HS-5 (cell line): Measurements from ENCODE around the gene TMEM248.
"Not testable (repeated sequence)": the region's sequence is repeated elsewhere in the genome, so short reads cannot be mapped to it uniquely, and the experiment has no call there.

ENCODE experiments used
- DNase-seq: peaks from one replicate; pipeline ENCODE4 v3.0.0-alpha.2; 2012; ENCODE audit warnings: low read depth

Gene TMEM248

GRCh38 chr7:66950763-66951162 is 29.7 kb downstream of the TMEM248 start:
- no peak for DNase-seq

GRCh38 chr7:66952343-66953043 is 31.5 kb downstream of the TMEM248 start:
- DNase-seq: peak; percentile 48

GRCh38 chr7:66953044-66953427 is 32.0 kb downstream of the TMEM248 start:
- no peak for DNase-seq

GRCh38 chr7:66957595-66958290 is 36.7 kb downstream of the TMEM248 start:
- no peak for DNase-seq

GRCh38 chr7:66958538-66959350 is 37.7 kb downstream of the TMEM248 start:
- no peak for DNase-seq

GRCh38 chr7:66960192-66960591 is 39.2 kb downstream of the TMEM248 start:
- no peak for DNase-seq

- no peak for DNase-seq
Observed at GRCh38 chr7:66961096-66961495, 40.1 kb downstream of the TMEM248 start.

GRCh38 chr7:66964411-66964810 is 43.4 kb downstream of the TMEM248 start:
- DNase-seq: no peak

GRCh38 chr7:66967029-66967428 is 46.0 kb downstream of the TMEM248 start:
- DNase-seq: no peak

- DNase-seq: not testable (repeated sequence)
Observed at GRCh38 chr7:66969001-66969400, 48.0 kb downstream of the TMEM248 start.

GRCh38 chr7:66970310-66970709 is 49.3 kb downstream of the TMEM248 start:
- no peak for DNase-seq

- DNase-seq: no peak
Observed at GRCh38 chr7:66974986-66975590, 54.1 kb downstream of the TMEM248 start.

- not testable (repeated sequence) for DNase-seq
Observed at GRCh38 chr7:66978312-66978711, 57.3 kb downstream of the TMEM248 start.

GRCh38 chr7:66979013-66979412 is 58.0 kb downstream of the TMEM248 start:
- not testable (repeated sequence) for DNase-seq

GRCh38 chr7:66980336-66980735 is 59.3 kb downstream of the TMEM248 start:
- not testable (repeated sequence) for DNase-seq

GRCh38 chr7:66989552-66989951 is 68.5 kb downstream of the TMEM248 start:
- not testable (repeated sequence) for DNase-seq

- DNase-seq: not testable (repeated sequence)
Observed at GRCh38 chr7:66994051-66994450, 73.0 kb downstream of the TMEM248 start.

GRCh38 chr7:66994691-66995049 is 73.6 kb downstream of the TMEM248 start:
- peak; percentile 45 for DNase-seq

GRCh38 chr7:66995050-66995776 is 74.2 kb downstream of the TMEM248 start, which contains the start of gene SBDS:
TSS of gene SBDS (minus strand) at chr7:66995586. CDS start at chr7:66995417, 169 bp downstream.
- peak; percentile 88 for DNase-seq

- peak; percentile 81 for DNase-seq
Observed at GRCh38 chr7:66996444-66997191, 75.6 kb downstream of the TMEM248 start, which contains the start of gene TYW1. TSS of gene TYW1 (plus strand) at chr7:66996833. CDS start at chr7:66996979, 146 bp downstream.
